K562 (cell line): ENCODE data around the gene TNFSF9. TPM values are rescaled to one million over a fixed set of nuclear protein-coding genes. Genes with fewer than 3 reads are reported as not detected.
A peak's percentile ranks its signal among the peaks of the same experiment; 100 is the strongest.
"Not testable (repeated sequence)": the region's sequence is repeated elsewhere in the genome, so short reads cannot be mapped to it uniquely, and the experiment has no call there.

Source experiments
- ATAC-seq: fragments of 200-7000 bp; cut with Tn5 transposase; 3 replicates; pipeline ENCODE4 v1.9.1; 2020; ENCODE audit warnings: moderate library complexity
- BruUV-seq: library from RNA; stranded (reverse); fragments of 400-500 nt; replicated peaks from 2 replicates; lab custom pipeline; 2021; lab: Mats Ljungman, UMichigan
- CTCF ChIA-PET: fragments of 300-600 bp; formaldehyde crosslinking; extraction: SDS; loops from one replicate; lab custom pipeline; 2021; ENCODE audit warnings: low intra/inter-chr PET ratio; lab: Yijun Ruan, JAX
- POLR2A ChIA-PET: fragments of 300-600, 350-650 bp; sonication (Branson Sonifier 250); formaldehyde crosslinking; extraction: SDS; loops from one replicate; lab custom pipeline; 2021; ENCODE audit warnings: antibody characterized with exemption, inconsistent platforms; lab: Yijun Ruan, JAX
- DNase-seq, 4 experiments: peaks; one replicate each; pipeline versions ENCODE4 v3.0.0 to v3.0.0-alpha.2; 2011 to 2018; ENCODE audit warnings: low spot score in 3 of 4, mixed read lengths in 3 of 4; ENCODE audit errors: extremely low read depth in 1 of 4
- FAIRE-seq: peaks from 2 replicates; lab custom pipeline; 2011; peaks lifted over from hg19 to GRCh38; lab: Jason Lieb, UNC
- H2AFZ ChIP-seq: 2 replicates; pipeline ENCODE4 v1.6.0; 2011; ENCODE audit warnings: low read depth, low read length, control low read depth, inconsistent platforms
- H3K27ac ChIP-seq: fragments of 200-600 bp; 3 replicates; pipeline ENCODE4 v1.8.0; 2011; ENCODE audit warnings: low read depth, mild to moderate bottlenecking, control low read depth, inconsistent platforms, low read length, moderate library complexity, mixed read lengths; ENCODE audit errors: extremely low read depth
- H3K27me3 ChIP-seq, 2 experiments: fragments of 300-600 bp in 1 of 2; 2 replicates in 1 of 2; 3 replicates in 1 of 2; pipeline versions ENCODE4 v1.6.0 to v1.8.0; 2011; ENCODE audit warnings: inconsistent platforms in 2 of 2, low read length in 2 of 2, mild to moderate bottlenecking in 1 of 2, mixed read lengths in 1 of 2, moderate library complexity in 1 of 2; ENCODE audit not compliant: control insufficient read depth in 2 of 2, insufficient read depth in 2 of 2
- H3K36me3 ChIP-seq: fragments of 300-600 bp; 3 replicates; pipeline ENCODE4 v1.8.0; 2011; ENCODE audit warnings: mild to moderate bottlenecking, low read length, inconsistent platforms; ENCODE audit not compliant: control insufficient read depth, insufficient read depth
- H3K4me1 ChIP-seq, 2 experiments: fragments of 200-600 bp in 1 of 2; replicated peaks in 1 of 2; 2 replicates in 1 of 2; 3 replicates in 1 of 2; pipeline versions ENCODE4 v1.5.1 to v1.8.0; 2011; ENCODE audit warnings: inconsistent platforms in 2 of 2, low read length in 2 of 2, mild to moderate bottlenecking in 1 of 2, mixed read lengths in 1 of 2, moderate library complexity in 1 of 2; ENCODE audit not compliant: control insufficient read depth in 2 of 2, insufficient read depth in 2 of 2
- H3K4me2 ChIP-seq: 2 replicates; pipeline ENCODE4 v1.6.1; 2011; ENCODE audit warnings: low read length, control low read depth, inconsistent platforms, mixed read lengths; ENCODE audit not compliant: insufficient read depth
- H3K4me3 ChIP-seq: fragments of 200-600 bp; sonication (generic), shearing (Covaris generic); 2 replicates; pipeline ENCODE4 v1.5.1; 2016; ENCODE audit warnings: control low read depth, inconsistent platforms
- H3K79me2 ChIP-seq: fragments of 200-600 bp; 3 replicates; pipeline ENCODE4 v1.8.0; 2011; ENCODE audit warnings: low read length, inconsistent platforms; ENCODE audit not compliant: control insufficient read depth, insufficient read depth
- H3K9ac ChIP-seq, 2 experiments: 2 replicates each; pipeline versions ENCODE4 v1.6.0 to v1.6.1; 2011; ENCODE audit warnings: low read depth in 2 of 2, low read length in 2 of 2, control low read depth in 1 of 2, inconsistent platforms in 1 of 2, mild to moderate bottlenecking in 1 of 2, mixed read lengths in 1 of 2; ENCODE audit not compliant: insufficient read depth in 1 of 2
- H3K9me1 ChIP-seq: one replicate; pipeline ENCODE4 v1.6.0; 2011; ENCODE audit warnings: inconsistent platforms, mild to moderate bottlenecking, low read length, moderate library complexity; ENCODE audit not compliant: control insufficient read depth, insufficient read depth
- H3K9me3 ChIP-seq: replicated peaks from 2 replicates; pipeline ENCODE4 v1.5.1; 2011; ENCODE audit warnings: low read depth, low read length, inconsistent platforms; ENCODE audit not compliant: control insufficient read depth, insufficient read depth
- H4K20me1 ChIP-seq: replicated peaks from 2 replicates; pipeline ENCODE4 v1.6.1; 2011; ENCODE audit warnings: low read length, inconsistent platforms, mixed read lengths; ENCODE audit not compliant: control insufficient read depth, insufficient read depth
- WGBS: fragments of 100-300 bp; shearing (Covaris generic); methylation state at CpG from one replicate; pipeline ENCODE4 v1.1.6; 2016; ENCODE audit warnings: low coverage, mixed read lengths; ENCODE audit not compliant: insufficient coverage; ENCODE audit errors: missing lambda C conversion rate; 5-methylcytosine and 5-hydroxymethylcytosine counted together
- in situ Hi-C: fragments of 300-500 bp; cut with MboI; formaldehyde crosslinking; loops from 4 replicates; pipeline ENCODE4 v1.15.0; 2018; ENCODE audit warnings: inconsistent platforms, mixed read lengths
- intact Hi-C: fragments of 100-400 bp; cut with micrococcal nuclease; formaldehyde crosslinking; loops from 2 replicates; pipeline ENCODE4 v1.14.2; 2022
- polyA plus RNA-seq, 8 experiments: library from polyadenylated mRNA; depleted of rRNA in 4 of 8; stranded (reverse) in 5 of 8; unstranded in 3 of 8; fragments of >200 nt; fragmentation: Nextera tagmentation in 2 of 8; fragmentation: Illumina TruSeq in 1 of 8; extraction: Ambion mirVana in 2 of 8; extraction: Trizol in 1 of 8; gene quantifications; 2 replicates each; pipeline versions ENCODE4 v1.2.1 to v1.2.3, GENCODE V29; 2011 to 2014; ENCODE audit warnings: inconsistent platforms in 1 of 8, missing spikeins in 1 of 8
- total RNA-seq, 7 experiments: library from RNA; depleted of rRNA in 6 of 7; stranded (reverse); fragments of >200 nt in 6 of 7; fragmentation: Illumina TruSeq in 2 of 7; extraction: Trizol in 2 of 7; gene quantifications; 2 replicates each; pipeline versions ENCODE4 v1.2.1 to v1.2.3, GENCODE V29; 2011 to 2021; ENCODE audit warnings: low replicate concordance in 1 of 7
- TF ChIP-seq, protein P1 (sequence below): sonication (generic); formaldehyde crosslinking; IDR thresholded peaks from 2 replicates; pipeline ENCODE4 v1.8.0; 2022; ENCODE audit warnings: missing genetic modification reagents, mild to moderate bottlenecking, borderline replicate concordance
- TF ChIP-seq, protein P2 (sequence below), 2 experiments: fragments of 450-650 bp; formaldehyde crosslinking in 1 of 2; IDR thresholded peaks; 2 replicates each; pipeline versions ENCODE4 v1.4.0 to v1.6.1; 2014 to 2020; ENCODE audit warnings: mild to moderate bottlenecking in 2 of 2, borderline replicate concordance in 1 of 2, low read depth in 1 of 2

TNFSF9 gene
- total and polyA plus RNA-seq, 9 of the 15 experiments (the other 6 are each of a cell fraction or from before 2014, with no cell fraction given) = 1.4 to 17.9 (median 6.5) TPM

GRCh38 chr19:6556480-6557195 lies 25.8 kb downstream of the TNFSF9 start (continued):
- TF ChIP-seq, protein P1, sequence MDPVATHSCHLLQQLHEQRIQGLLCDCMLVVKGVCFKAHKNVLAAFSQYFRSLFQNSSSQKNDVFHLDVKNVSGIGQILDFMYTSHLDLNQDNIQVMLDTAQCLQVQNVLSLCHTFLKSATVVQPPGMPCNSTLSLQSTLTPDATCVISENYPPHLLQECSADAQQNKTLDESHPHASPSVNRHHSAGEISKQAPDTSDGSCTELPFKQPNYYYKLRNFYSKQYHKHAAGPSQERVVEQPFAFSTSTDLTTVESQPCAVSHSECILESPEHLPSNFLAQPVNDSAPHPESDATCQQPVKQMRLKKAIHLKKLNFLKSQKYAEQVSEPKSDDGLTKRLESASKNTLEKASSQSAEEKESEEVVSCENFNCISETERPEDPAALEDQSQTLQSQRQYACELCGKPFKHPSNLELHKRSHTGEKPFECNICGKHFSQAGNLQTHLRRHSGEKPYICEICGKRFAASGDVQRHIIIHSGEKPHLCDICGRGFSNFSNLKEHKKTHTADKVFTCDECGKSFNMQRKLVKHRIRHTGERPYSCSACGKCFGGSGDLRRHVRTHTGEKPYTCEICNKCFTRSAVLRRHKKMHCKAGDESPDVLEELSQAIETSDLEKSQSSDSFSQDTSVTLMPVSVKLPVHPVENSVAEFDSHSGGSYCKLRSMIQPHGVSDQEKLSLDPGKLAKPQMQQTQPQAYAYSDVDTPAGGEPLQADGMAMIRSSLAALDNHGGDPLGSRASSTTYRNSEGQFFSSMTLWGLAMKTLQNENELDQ (CRISPR knock-in tag) = no peak

DNA sequence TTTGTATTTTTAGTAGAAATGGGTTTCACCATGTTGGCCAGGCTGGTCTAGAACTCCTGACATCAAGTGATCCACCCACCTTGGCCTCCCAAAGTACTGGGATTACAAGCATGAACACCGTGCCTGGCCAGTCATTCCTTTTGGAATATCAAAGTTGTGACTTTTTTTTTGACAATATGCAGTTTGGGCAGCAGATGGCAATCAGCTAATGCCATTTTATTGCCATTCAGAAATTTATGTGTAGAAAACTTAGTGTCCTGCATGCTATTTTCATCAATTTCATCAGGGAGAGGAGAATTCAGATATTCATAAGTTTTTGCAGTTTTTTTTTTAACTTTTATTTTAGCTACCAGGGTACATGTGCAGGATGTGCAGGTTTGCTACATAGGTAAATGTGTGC lies 31.6 kb downstream of the TNFSF9 start:
- H3K79me2 ChIP-seq, DNase-seq, H4K20me1 ChIP-seq, H3K9me3 ChIP-seq, H2AFZ ChIP-seq, H3K36me3 ChIP-seq, BruUV-seq, intact Hi-C loops, in situ Hi-C loops, CTCF ChIA-PET, FAIRE-seq, H3K9me1 ChIP-seq, H3K4me3 ChIP-seq, ATAC-seq, H3K27ac ChIP-seq, H3K4me2 ChIP-seq, H3K27me3 ChIP-seq, H3K4me1 ChIP-seq, H3K9ac ChIP-seq: not testable (repeated sequence)
- 0% methylated on average over 1 of the region's 1 CpG for WGBS
- TF ChIP-seq, protein P2, sequence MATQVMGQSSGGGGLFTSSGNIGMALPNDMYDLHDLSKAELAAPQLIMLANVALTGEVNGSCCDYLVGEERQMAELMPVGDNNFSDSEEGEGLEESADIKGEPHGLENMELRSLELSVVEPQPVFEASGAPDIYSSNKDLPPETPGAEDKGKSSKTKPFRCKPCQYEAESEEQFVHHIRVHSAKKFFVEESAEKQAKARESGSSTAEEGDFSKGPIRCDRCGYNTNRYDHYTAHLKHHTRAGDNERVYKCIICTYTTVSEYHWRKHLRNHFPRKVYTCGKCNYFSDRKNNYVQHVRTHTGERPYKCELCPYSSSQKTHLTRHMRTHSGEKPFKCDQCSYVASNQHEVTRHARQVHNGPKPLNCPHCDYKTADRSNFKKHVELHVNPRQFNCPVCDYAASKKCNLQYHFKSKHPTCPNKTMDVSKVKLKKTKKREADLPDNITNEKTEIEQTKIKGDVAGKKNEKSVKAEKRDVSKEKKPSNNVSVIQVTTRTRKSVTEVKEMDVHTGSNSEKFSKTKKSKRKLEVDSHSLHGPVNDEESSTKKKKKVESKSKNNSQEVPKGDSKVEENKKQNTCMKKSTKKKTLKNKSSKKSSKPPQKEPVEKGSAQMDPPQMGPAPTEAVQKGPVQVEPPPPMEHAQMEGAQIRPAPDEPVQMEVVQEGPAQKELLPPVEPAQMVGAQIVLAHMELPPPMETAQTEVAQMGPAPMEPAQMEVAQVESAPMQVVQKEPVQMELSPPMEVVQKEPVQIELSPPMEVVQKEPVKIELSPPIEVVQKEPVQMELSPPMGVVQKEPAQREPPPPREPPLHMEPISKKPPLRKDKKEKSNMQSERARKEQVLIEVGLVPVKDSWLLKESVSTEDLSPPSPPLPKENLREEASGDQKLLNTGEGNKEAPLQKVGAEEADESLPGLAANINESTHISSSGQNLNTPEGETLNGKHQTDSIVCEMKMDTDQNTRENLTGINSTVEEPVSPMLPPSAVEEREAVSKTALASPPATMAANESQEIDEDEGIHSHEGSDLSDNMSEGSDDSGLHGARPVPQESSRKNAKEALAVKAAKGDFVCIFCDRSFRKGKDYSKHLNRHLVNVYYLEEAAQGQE (IDR thresholded peaks at IDR 0.05; ENCODE audit: borderline replicate concordance) = peak; percentile 17; the same call in 1 of the 2 replicates
- TF ChIP-seq, protein P2 (CRISPR knock-in tag; IDR thresholded peaks at IDR 0.05; ENCODE audit: low read depth) = not testable (repeated sequence)
- POLR2A ChIA-PET = interaction anchor here (1.0 kb wide), 1 partner anchor 10 kb away, joined by 3 read pairs; no protein-coding TSS in a partner anchor
